Spinal cord (tissue), 9 donors: ENCODE data around the gene DIO1. TPM values are rescaled to one million over a fixed set of nuclear protein-coding genes. Genes with fewer than 3 reads are reported as not detected.

ENCODE experiments used
- DNase-seq, 6 donors: peaks; one replicate each; pipeline versions ENCODE4 v3.0.0 to v3.0.0-alpha.2; 2013 to 2015; ENCODE audit warnings: low spot score in 6 of 6, low read depth in 4 of 6
- H3K27ac ChIP-seq: one replicate; pipeline ENCODE4 v1.5.1; 2013; ENCODE audit warnings: low read depth, low read length, control low read depth
- H3K27me3 ChIP-seq: one replicate; pipeline ENCODE4 v1.6.1; 2013; ENCODE audit warnings: low read length; ENCODE audit not compliant: control insufficient read depth, insufficient read depth
- H3K36me3 ChIP-seq: one replicate; pipeline ENCODE4 v1.6.1; 2013; ENCODE audit warnings: low read length; ENCODE audit not compliant: control insufficient read depth, insufficient read depth
- H3K4me1 ChIP-seq: one replicate; pipeline ENCODE4 v1.6.1; 2013; ENCODE audit warnings: low read length; ENCODE audit not compliant: control insufficient read depth, insufficient read depth
- H3K4me3 ChIP-seq: one replicate; pipeline ENCODE4 v1.5.1; 2013; ENCODE audit warnings: low read depth, low read length, control low read depth
- H3K9me3 ChIP-seq: one replicate; pipeline ENCODE4 v1.6.1; 2013; ENCODE audit warnings: low read length; ENCODE audit not compliant: control insufficient read depth, insufficient read depth
- polyA plus RNA-seq, 2 donors: library from polyadenylated mRNA; unstranded; fragments of 120-200 nt; gene quantifications; one replicate each; pipeline ENCODE4 v1.2.1, GENCODE V29; 2013; ENCODE audit not compliant: insufficient read length in 2 of 2
- total RNA-seq, 2 donors: library from RNA; depleted of rRNA in 1 of 2; stranded (reverse); fragments of 120-200 nt in 1 of 2; fragments of >200 nt in 1 of 2; gene quantifications; one replicate each; pipeline versions ENCODE4 v1.2.3 to v1.2.4, GENCODE V29; 2013 to 2014

The DIO1 gene
- total and polyA plus RNA-seq, 4 donors: 0.11 to 0.57 TPM; not detected in 2

DNA sequence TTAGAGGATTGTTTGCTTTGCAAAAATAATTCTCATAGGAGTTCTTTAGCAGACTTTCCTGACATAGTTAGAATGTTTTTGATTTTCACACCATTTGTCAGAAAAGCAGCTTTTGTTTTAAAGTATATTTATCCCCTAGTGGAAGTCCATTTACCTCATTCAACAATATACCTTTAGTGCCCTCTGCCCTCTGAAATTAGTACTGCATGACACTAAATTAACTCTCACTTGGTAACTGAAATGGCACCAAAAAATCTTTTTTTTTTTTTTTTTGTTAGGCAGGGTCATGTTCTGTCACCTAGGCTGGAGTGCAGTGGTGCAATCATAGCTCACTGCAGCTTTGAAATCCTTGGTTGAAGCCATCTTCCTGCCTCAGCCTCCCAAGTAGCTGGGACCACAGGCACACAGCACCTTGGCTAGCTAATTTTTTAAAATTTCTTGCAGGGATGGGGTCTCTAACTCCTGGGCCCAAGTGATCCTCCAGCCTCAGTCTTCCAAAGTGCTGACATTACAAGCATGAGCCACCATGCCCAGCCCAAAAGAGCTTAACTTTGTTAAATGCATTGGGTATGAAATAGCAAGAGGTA, 65.8 kb downstream of the DIO1 start:
- no peaks in the 10 kb centered on the region for H3K9me3 ChIP-seq
- H3K27ac ChIP-seq: no peak overlapping the region
- H3K4me1 ChIP-seq: no peaks in the 10 kb centered on the region
- no peak overlapping the region for H3K4me3 ChIP-seq
- no peaks in the 10 kb centered on the region for H3K27me3 ChIP-seq
- peaks cover 37% of the 10 kb centered on the region for H3K36me3 ChIP-seq
- peak in 2 of 6 donors; percentile 20 to 45 for DNase-seq

Other genes starting within 250 kb of the DIO1 start
- gene GLIS1, start 155.0 kb upstream of the DIO1 start, total RNA-seq: under 1 TPM; 0.50 to 0.59 TPM
- 1 to 10 TPM; 2.1 to 3.8 TPM for gene GLIS1, start 155.0 kb upstream of the DIO1 start, polyA plus RNA-seq
- 10 to 100 TPM; 16.6 to 28.7 TPM for gene NDC1, start 55.9 kb upstream of the DIO1 start, total RNA-seq
- 10 to 100 TPM; 15.3 to 17.6 TPM for gene NDC1, start 55.9 kb upstream of the DIO1 start, polyA plus RNA-seq
- 10 to 100 TPM; 34.8 to 37.6 TPM for gene YIPF1, start 4.4 kb upstream of the DIO1 start, total RNA-seq
- gene YIPF1, start 4.4 kb upstream of the DIO1 start, polyA plus RNA-seq: 10 to 100 TPM; 37.4 to 38.1 TPM
- gene IFT25, start 51.5 kb downstream of the DIO1 start, total RNA-seq: 10 to 100 TPM; 38.7 to 57.7 TPM
- 10 to 100 TPM; 48.3 to 54.8 TPM for gene IFT25, start 51.5 kb downstream of the DIO1 start, polyA plus RNA-seq
- gene LRRC42, start 52.2 kb downstream of the DIO1 start, total RNA-seq: 10 to 100 TPM; 19.5 to 38.2 TPM
- 10 to 100 TPM; 26.6 to 26.9 TPM for gene LRRC42, start 52.2 kb downstream of the DIO1 start, polyA plus RNA-seq
- gene LDLRAD1, start 124.0 kb downstream of the DIO1 start, total RNA-seq: not detected
- gene LDLRAD1, start 124.0 kb downstream of the DIO1 start, polyA plus RNA-seq: not detected
- 100 to 1,000 TPM; 290 to 455 TPM for gene TMEM59, start 159.0 kb downstream of the DIO1 start, total RNA-seq
- gene TMEM59, start 159.0 kb downstream of the DIO1 start, polyA plus RNA-seq: 100 to 1,000 TPM; 242 to 254 TPM
- 1 to 10 TPM; 6.0 to 9.3 TPM for gene TCEANC2, start 159.4 kb downstream of the DIO1 start, total RNA-seq
- gene TCEANC2, start 159.4 kb downstream of the DIO1 start, polyA plus RNA-seq: 1 to 10 TPM; 7.3 to 7.4 TPM